Activated T-helper 2 cell treated with anti-CD3 and anti-CD28 coated beads, Interferon-gamma antibody, Interleukin-2, Interleukin-4, amounts not matched to agents 10 μg/mL and 5 μg/mL and 100 μg/mL, durations not matched to agents 14 hours and 24 hours and 36 hours (primary cell): ENCODE results near the gene SLC34A3. TPM values are rescaled to one million over a fixed set of nuclear protein-coding genes. Genes with fewer than 3 reads are reported as not detected.
A peak's percentile ranks its signal among the peaks of the same experiment; 100 is the strongest.

ENCODE experiments used
- DNase-seq: peaks from one replicate; pipeline ENCODE4 v3.0.0; 2021; ENCODE audit warnings: low spot score
- H3K27ac Mint-ChIP-seq: one replicate; pipeline ENCODE4 v1.8.0; 2021; ENCODE audit warnings: mixed read lengths
- H3K27me3 Mint-ChIP-seq: one replicate; pipeline ENCODE4 v1.8.0; 2021; ENCODE audit warnings: low read depth, mixed read lengths
- H3K36me3 Mint-ChIP-seq: one replicate; pipeline ENCODE4 v1.8.0; 2021; ENCODE audit warnings: low read depth, mixed read lengths
- H3K4me1 Mint-ChIP-seq: one replicate; pipeline ENCODE4 v1.8.0; 2021; ENCODE audit warnings: low read depth, mixed read lengths
- H3K4me3 Mint-ChIP-seq: one replicate; pipeline ENCODE4 v1.8.0; 2021; ENCODE audit warnings: low read depth, mild to moderate bottlenecking, moderate library complexity, mixed read lengths
- H3K9me3 Mint-ChIP-seq: one replicate; pipeline ENCODE4 v1.8.0; 2021; ENCODE audit warnings: mixed read lengths
- intact Hi-C: fragments of 100-400 bp; cut with micrococcal nuclease; formaldehyde crosslinking; loops from one replicate; pipeline ENCODE4 v1.15.1; 2023
- total RNA-seq: library from RNA; stranded (reverse); gene quantifications from 2 replicates; pipeline ENCODE4 v1.2.3, GENCODE V29; 2022

SLC34A3 gene
- total RNA-seq, 1 donor from 2014 or later = not detected

DNA sequence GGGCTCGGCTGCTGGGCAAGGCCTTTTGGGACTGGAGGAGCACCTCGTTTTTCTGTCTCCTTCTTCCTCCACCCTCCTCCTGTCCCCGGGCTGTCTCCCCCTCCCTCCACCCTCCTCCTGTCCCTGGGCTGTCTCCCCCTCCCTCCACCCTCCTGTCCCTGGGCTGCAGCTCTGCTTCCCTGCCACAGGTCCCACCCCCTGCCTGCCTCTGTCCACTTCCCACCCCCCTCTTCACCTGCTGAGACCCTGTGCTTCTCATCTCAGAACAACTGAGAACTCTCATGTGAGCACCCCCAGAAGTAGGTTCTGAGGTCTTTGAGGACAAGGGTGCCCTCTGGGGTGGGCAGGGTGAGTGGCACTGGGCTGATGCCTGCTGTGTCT lies 41.0 kb downstream of the SLC34A3 start:
- peaks cover 32% of the 10 kb centered on the region for H3K36me3 Mint-ChIP-seq
- H3K4me1 Mint-ChIP-seq = peaks cover 7% of the 10 kb centered on the region
- H3K27ac Mint-ChIP-seq = no peak overlapping the region
- DNase-seq = no peak
- H3K27me3 Mint-ChIP-seq = no peaks in the 10 kb centered on the region
- intact Hi-C loops = no loop called here
- H3K9me3 Mint-ChIP-seq = no peaks in the 10 kb centered on the region
- H3K4me3 Mint-ChIP-seq = no peak overlapping the region

DNA sequence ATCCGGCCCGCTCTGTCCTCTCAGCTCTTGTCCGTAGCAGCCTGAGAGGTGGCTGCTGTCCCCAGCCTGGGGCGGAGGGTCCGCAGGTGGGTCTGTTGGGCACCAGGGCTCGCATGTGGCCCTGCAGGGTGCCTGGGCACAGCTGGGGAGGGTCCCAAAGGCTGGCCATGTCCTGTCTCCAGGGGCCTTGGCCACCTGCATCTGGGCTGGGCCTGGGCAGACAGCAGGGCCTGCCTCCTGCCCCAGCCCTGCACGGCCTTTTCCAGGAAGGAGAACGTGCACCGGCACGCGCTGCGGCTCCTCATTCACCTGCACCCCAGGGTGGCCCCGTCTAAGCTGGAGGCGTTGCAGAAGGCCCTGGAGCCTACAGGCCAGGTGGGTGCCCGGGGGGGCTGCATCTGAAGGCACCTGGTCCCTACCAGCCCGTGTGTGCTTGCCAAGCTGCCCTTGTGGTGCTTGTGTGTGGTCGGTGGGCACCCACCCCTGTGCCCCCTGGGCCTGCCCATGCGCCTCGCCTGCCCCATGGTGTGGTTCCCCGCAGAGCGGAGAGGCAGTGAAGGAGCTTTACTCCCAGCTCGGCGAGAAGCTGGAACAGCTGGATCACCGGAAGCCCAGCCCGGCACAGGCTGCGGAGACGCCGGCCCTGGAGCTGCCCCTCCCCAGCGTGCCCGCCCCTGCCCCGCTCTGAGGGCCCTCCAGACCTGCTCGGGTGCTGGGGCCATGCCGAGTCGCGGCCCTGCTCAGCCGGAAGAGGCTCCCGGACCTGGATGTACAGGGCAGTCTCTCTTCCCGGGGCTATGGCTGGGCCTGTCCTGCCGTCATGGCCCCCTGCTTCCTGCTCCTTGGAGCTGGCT lies 41.8 kb downstream of the SLC34A3 start:
- peaks cover 30% of the 10 kb centered on the region for H3K36me3 Mint-ChIP-seq
- no peak overlapping the region for H3K27ac Mint-ChIP-seq
- H3K27me3 Mint-ChIP-seq = no peaks in the 10 kb centered on the region
- H3K9me3 Mint-ChIP-seq = no peaks in the 10 kb centered on the region
- peaks cover 11% of the 10 kb centered on the region for H3K4me1 Mint-ChIP-seq
- DNase-seq = no peak
- no peak overlapping the region for H3K4me3 Mint-ChIP-seq
- intact Hi-C loops = no loop called here

DNA sequence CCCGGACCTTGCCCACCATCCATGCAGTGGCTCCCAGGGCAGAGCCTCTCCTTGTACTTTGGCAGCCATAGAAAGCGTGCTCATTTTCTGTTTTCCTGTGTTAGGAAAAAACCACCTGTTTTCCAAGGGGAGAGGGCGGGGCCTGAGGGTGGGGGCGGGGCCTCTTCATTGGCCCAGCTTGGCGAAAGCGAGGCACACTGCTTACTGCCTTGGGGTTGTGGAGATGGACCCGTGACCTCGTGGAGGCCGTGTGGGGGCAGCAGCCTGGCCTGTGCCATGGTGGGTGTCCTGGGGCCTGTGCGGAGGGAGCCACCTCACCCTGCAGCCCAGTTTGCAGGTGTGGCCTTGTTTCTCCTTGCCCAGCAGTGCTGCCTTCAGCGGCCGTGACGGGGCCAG lies 42.4 kb downstream of the SLC34A3 start:
- H3K27ac Mint-ChIP-seq = no peak overlapping the region
- H3K4me3 Mint-ChIP-seq = no peak overlapping the region
- peaks cover 11% of the 10 kb centered on the region for H3K4me1 Mint-ChIP-seq
- no peaks in the 10 kb centered on the region for H3K9me3 Mint-ChIP-seq
- intact Hi-C loops = no loop called here
- H3K36me3 Mint-ChIP-seq = peaks cover 26% of the 10 kb centered on the region
- no peak for DNase-seq
- no peaks in the 10 kb centered on the region for H3K27me3 Mint-ChIP-seq

DNA sequence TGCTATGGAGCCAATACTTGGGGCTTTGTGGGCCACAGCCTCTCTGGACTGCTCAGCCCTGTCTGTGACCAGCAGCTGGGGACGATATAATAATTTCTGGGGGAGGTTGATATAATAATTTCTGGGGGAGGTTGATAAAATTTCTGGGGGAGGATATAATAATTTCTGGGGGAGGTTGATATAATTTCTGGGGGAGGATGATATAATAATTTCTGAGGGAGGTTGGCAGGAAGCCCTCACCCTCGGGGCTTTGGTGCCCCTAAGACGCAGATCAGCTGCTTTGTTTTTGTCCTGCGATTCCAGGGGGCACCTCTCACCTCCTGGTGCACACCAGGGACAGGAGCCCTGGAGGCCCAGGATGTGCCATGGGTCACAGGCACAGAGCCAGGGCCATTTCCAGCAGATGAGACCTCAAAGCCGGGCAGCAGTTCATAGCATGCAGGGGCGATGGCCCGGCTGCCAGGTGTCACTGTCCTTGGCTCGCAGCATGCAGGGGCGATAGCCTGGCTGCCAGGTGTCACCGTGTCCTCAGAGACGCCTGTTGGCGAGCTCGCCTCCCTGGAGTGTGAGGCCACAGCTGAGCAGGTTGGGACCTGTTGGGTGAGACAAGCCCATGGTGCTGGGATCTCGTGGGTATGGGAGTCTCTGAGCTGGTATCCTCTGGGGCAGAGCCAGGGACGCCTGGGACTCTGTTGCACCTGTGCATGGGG lies 43.1 kb downstream of the SLC34A3 start:
- Mint-ChIP-seq H3K27me3 (no peaks in the 10 kb centered on the region), H3K27ac (no peak overlapping the region), H3K4me3 (no peak overlapping the region), H3K4me1 (peaks cover 11% of the 10 kb centered on the region), H3K9me3 (no peaks in the 10 kb centered on the region), H3K36me3 (peaks cover 22% of the 10 kb centered on the region)
- DNase-seq = no peak
- intact Hi-C loops = no loop called here

DNA sequence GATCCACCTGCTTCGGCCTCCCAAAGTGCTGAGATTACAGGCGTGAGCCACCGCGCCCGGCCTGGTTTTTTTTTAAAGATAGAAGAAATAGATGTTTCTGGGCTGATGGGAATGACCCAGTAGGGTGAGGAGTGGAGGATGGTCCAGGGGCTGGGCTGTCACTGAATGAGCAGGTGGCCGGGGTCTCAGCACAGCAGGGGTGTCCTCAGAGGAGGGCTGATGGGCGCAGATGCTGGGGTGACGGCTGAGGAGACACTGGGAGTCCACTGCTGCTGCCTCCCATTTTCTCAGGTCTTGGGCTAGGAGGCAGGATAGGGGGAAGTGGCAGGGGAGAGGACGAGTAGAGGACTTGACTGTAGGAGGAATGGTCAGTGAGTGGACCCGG lies 44.5 kb downstream of the SLC34A3 start:
- intact Hi-C loops = no loop called here
- Mint-ChIP-seq H3K4me1 (peaks cover 9% of the 10 kb centered on the region), H3K27me3 (no peaks in the 10 kb centered on the region), H3K27ac (peak overlapping the region; percentile 29), H3K9me3 (no peaks in the 10 kb centered on the region), H3K4me3 (no peak overlapping the region), H3K36me3 (peaks cover 13% of the 10 kb centered on the region)
- DNase-seq = no peak

DNA sequence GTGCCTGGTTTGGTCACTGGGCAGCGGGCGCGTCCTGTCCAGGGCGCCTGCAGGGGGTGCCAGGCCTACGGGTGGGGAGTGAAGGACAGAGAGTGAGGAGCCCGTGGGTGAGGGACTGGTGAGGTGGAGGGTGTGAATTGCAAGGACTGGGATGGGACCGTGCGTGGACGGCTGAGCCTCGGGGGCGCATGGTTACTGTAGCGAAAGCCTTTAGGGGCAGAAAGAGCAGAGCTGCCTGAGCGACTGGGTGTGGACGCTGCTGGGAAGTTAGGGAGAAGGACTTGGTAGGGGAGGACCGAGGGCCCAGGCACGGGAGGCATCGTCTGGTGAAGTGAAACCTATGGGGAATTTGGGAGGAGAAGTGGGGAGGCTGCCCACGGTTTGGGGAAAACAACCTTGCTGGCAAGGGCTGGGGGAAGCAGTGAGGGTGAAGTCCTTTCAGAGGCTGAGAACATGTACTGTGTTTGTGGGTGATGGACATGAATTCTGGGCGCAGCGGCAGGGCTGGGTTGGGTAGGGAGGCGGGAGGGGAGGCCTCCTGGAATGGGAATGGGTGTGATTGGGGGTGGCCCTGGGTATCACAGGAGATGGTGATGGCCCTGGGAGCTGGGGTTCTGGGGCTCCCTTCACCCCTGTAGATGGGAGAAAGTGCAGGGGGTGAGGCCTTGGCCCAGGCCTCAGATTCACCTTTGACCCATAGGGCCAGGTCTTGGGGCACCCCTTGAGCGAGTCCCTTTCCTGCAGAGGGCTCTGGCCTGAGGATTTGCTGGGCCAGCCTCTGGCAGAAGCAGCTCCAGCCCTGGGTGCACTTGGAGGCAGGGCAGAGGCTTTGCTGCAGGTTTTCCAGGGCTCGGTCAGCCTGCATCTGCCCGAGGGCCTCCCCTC lies 45.1 kb downstream of the SLC34A3 start:
- no peak overlapping the region for H3K4me3 Mint-ChIP-seq
- peaks cover 9% of the 10 kb centered on the region for H3K4me1 Mint-ChIP-seq
- H3K27me3 Mint-ChIP-seq = no peaks in the 10 kb centered on the region
- DNase-seq = no peak
- H3K27ac Mint-ChIP-seq = peak overlapping the region; percentile 29
- intact Hi-C loops = no loop called here
- peaks cover 14% of the 10 kb centered on the region for H3K36me3 Mint-ChIP-seq
- H3K9me3 Mint-ChIP-seq = no peaks in the 10 kb centered on the region

DNA sequence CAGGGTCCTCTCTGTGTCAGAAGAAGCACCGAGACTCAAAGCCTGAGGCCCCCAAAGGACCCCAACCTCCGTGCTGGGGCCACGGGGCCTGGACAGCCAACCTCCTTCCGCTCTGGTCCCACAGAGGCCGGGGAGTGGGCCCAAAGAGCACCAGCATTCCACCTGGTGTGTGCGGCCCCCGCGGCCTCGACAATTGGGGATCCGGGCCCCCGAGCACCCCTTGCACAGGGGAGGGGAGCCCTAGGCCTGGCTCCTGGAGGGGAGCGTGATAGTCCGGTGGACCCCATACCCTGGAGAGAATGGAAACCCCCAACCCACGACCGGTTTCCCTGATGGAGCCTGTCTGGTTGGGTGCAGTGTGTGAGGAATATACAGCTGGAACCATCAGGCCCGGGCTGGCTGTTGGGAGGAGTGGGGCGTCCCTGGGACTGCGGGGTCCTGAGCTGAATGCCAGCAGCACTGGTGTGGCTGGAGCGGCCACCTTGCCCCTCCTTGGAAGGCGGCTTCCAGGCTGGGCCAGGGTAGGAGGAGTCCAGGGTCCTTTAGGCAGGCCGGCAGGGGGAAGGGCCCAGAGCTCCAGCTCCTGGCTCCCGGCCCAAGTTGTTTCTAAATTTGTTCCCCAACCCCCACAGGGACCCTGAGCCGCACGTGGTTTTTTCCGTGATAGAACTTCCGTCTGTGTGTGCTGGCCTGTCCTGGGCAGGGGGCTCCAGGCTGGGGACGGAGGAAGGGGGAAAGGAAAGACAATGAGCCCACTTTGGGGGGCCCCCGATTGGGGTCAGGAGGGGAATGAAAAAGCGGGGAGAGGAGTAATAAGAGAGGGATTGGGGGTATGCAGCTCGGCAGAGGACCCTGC lies 46.0 kb downstream of the SLC34A3 start:
- Mint-ChIP-seq H3K27ac (peak overlapping the region; percentile 85), H3K36me3 (peaks cover 9% of the 10 kb centered on the region), H3K4me1 (peaks cover 5% of the 10 kb centered on the region), H3K27me3 (no peaks in the 10 kb centered on the region), H3K4me3 (peak overlapping the region; percentile 74), H3K9me3 (no peaks in the 10 kb centered on the region)
- no peak for DNase-seq
- intact Hi-C loops = no loop called here

DNA sequence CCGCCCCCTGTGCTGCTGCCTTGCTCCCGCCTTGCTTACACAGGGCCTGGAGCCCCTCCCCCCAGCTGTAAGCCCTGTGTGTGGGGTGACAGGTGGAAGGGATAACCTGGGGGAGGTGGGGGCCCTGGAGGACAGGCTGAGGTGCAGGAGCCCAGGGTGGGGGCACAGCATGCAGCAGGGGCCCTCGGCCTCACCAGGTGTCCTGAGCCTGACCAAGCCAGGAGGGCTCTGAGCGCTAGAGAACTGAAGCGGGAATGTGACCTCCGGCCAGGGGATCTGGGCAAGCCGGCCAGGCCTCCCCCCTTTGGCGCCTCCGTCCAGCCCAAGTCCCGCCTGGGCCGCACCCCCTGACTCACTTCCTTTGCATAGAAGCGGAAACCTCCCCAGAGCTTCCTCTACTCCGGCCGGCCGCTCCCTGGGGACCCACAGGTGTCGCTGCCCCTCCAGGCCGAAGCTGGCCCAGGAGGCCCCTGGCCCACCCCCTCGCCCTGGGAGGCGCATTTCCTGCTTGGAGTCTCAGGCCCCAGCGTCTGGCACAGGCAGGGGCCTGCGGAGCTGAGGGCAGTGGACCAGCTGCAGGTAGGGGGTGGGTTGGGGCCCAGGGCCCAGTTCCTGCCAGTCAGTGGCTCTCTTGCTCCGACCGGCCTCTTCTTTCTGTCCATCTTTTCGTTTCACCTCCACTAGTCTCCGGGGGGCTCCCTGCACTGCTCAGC lies 46.8 kb downstream of the SLC34A3 start, which contains the start of gene TOR4A:
TSS of gene TOR4A (plus strand) at position 398 of the 713 bp plus-strand sequence. CDS start 964 bp downstream, outside the sequence.
- Mint-ChIP-seq H3K9me3 (no peaks in the 10 kb centered on the region), H3K4me1 (peaks cover 5% of the 10 kb centered on the region), H3K27ac (peak within 1 kb of the TSS; percentile 85), H3K36me3 (peaks cover 10% of the 10 kb centered on the region), H3K27me3 (no peaks in the 10 kb centered on the region), H3K4me3 (peak within 1 kb of the TSS; percentile 89)
- peak; percentile 48 for DNase-seq
- intact Hi-C loops = no loop called here

DNA sequence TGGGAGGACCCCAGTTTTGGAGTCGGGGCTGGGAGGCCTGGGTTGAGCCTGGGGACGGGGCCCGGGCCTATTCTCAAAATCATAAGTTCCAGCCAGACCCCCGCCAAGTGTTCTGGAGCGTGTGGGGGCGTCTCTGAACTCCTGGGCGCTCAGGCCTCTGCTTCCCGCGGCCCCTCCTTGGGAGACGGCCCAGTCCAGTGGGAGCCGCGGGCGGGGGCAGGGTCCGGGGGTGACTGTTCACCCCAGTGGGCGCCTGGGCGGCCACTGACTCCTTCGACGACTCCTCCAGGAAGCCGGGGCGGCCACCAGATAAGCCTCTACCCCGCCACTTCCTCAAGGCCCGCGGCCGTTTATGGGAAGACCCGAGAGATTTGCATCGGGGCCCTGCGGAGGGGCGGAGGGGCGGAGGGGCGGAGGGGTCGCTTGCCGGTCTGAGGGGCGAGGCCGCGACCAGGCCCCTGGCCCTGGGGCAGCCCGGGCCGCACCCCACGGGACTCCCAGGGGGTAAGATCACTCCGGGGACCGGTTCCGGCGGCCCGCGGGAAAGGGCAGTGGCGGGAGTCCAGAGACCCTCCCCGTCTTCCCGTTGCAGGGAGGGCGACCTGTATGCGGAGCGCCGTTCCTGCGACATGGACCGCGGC lies 47.5 kb downstream of the SLC34A3 start:
- DNase-seq = no peak
- Mint-ChIP-seq H3K9me3 (no peaks in the 10 kb centered on the region), H3K27ac (peak overlapping the region; percentile 68), H3K4me1 (peaks cover 8% of the 10 kb centered on the region), H3K36me3 (peaks cover 12% of the 10 kb centered on the region), H3K27me3 (no peaks in the 10 kb centered on the region), H3K4me3 (peak overlapping the region; percentile 89)
- intact Hi-C loops = no loop called here

DNA sequence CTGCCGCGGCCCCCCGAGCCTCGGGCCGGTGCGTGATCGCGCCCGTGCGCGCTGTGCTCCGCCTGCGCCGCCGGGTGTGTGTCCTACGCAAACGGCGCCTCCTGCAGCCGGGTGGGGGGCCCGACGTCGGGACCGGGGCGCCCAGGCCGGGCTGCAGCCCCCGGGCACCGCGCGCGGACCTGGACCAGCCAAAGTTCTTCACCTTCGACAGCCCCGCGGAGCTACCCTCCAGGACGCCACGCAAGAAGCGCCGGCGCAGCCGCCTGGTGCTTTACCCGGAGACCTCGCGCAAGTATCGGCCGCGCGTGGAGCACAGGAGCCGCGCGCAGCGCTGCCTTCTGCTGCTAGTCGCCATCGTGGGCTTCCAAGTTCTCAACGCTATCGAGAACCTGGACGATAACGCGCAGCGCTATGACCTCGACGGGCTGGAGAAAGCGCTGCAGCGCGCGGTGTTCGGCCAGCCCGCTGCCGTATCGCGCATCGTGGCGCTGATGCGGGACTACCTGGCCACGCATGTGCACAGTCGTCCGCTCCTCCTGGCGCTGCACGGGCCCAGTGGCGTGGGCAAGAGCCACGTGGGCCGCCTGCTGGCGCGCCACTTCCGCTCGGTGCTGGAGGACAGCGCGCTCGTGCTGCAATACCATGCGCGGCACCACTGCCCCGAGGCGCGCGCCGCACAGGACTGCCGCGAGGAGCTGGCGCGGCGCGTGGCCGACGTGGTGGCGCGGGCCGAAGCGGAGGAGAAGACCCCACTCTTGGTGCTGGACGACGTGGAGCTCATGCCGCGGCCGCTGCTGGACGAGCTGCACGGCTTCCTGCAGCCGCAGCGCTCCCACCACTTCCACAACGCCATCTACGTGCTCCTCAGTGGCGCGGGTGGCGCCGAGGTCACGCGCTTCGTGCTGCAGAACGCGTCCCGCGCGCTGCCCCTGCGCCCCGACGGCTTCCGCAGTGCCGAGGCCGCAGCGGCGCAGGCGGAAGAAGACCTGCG lies 48.3 kb downstream of the SLC34A3 start:
- Mint-ChIP-seq H3K27me3 (no peaks in the 10 kb centered on the region), H3K4me3 (no peak overlapping the region), H3K27ac (no peak overlapping the region), H3K9me3 (no peaks in the 10 kb centered on the region), H3K36me3 (peaks cover 10% of the 10 kb centered on the region), H3K4me1 (peaks cover 8% of the 10 kb centered on the region)
- intact Hi-C loops = no loop called here
- no peak for DNase-seq
